IMR-90 (cell line): ENCODE results near the gene CYRIA. TPM values are rescaled to one million over a fixed set of nuclear protein-coding genes. Genes with fewer than 3 reads are reported as not detected.

Experiments used
- ATAC-seq: fragments of 200-7000 bp; cut with Tn5 transposase; 2 replicates; pipeline ENCODE4 v1.9.1; 2020; ENCODE audit warnings: low read depth, mild to moderate bottlenecking, moderate library complexity
- BruUV-seq: library from RNA; stranded (reverse); fragments of 400-500 nt; replicated peaks from 2 replicates; lab custom pipeline; 2021; lab: Mats Ljungman, UMichigan
- CTCF ChIA-PET: fragments of 300-600 bp; formaldehyde crosslinking; extraction: SDS; loops from one replicate; lab custom pipeline; 2021; ENCODE audit warnings: antibody characterized with exemption; lab: Yijun Ruan, JAX
- POLR2A ChIA-PET: fragments of 300-600 bp; sonication (Branson Sonifier 250); formaldehyde crosslinking; loops from one replicate; lab custom pipeline; 2022; ENCODE audit warnings: antibody characterized with exemption; ENCODE audit not compliant: unreplicated experiment; lab: Charles Lee
- DNase-seq: peaks from one replicate; pipeline ENCODE4 v3.0.0; 2013
- H2AFZ ChIP-seq: replicated peaks from 2 replicates; pipeline ENCODE3; 2013; ENCODE audit warnings: low read length, mild to moderate bottlenecking; ENCODE audit not compliant: poor library complexity
- H2AK5ac ChIP-seq: 2 replicates; pipeline ENCODE4 v1.6.1; 2013; ENCODE audit warnings: low read depth, low read length, inconsistent platforms
- H2AK9ac ChIP-seq: replicated peaks from 2 replicates; pipeline ENCODE3; 2013; ENCODE audit warnings: mild to moderate bottlenecking, low read depth, low read length, moderate library complexity; ENCODE audit not compliant: poor library complexity
- H2BK120ac ChIP-seq: 2 replicates; pipeline ENCODE4 v1.6.1; 2013; ENCODE audit warnings: low read depth, low read length, inconsistent platforms
- H2BK15ac ChIP-seq: 3 replicates; pipeline ENCODE4 v1.6.1; 2013; ENCODE audit warnings: low read depth, low read length, inconsistent platforms
- H2BK20ac ChIP-seq: 2 replicates; pipeline ENCODE4 v1.6.1; 2013; ENCODE audit warnings: low read depth, mild to moderate bottlenecking, inconsistent platforms, low read length, moderate library complexity
- H2BK5ac ChIP-seq: 2 replicates; pipeline ENCODE4 v1.6.1; 2013; ENCODE audit warnings: mild to moderate bottlenecking, low read depth, low read length, inconsistent platforms; ENCODE audit not compliant: poor library complexity, severe bottlenecking
- H3K14ac ChIP-seq: replicated peaks from 2 replicates; pipeline ENCODE4 v1.6.1; 2013; ENCODE audit warnings: low read depth, low read length, inconsistent platforms
- H3K18ac ChIP-seq: 2 replicates; pipeline ENCODE4 v1.6.1; 2013; ENCODE audit warnings: low read depth, low read length, control low read depth
- H3K23ac ChIP-seq: 2 replicates; pipeline ENCODE4 v1.6.1; 2013; ENCODE audit warnings: low read depth, low read length, inconsistent platforms
- H3K27ac ChIP-seq: 2 replicates; pipeline ENCODE4 v1.5.1; 2013; ENCODE audit warnings: mild to moderate bottlenecking, control low read depth, low read length; ENCODE audit not compliant: insufficient read depth
- H3K27me3 ChIP-seq: 2 replicates; pipeline ENCODE4 v1.6.1; 2013; ENCODE audit warnings: low read length; ENCODE audit not compliant: control insufficient read depth, insufficient read depth
- H3K36me3 ChIP-seq: 2 replicates; pipeline ENCODE4 v1.6.1; 2013; ENCODE audit warnings: low read length, mixed read lengths; ENCODE audit not compliant: control insufficient read depth, insufficient read depth
- H3K4ac ChIP-seq: 2 replicates; pipeline ENCODE4 v1.6.1; 2013; ENCODE audit warnings: low read depth, low read length, inconsistent platforms
- H3K4me1 ChIP-seq: 2 replicates; pipeline ENCODE4 v1.6.1; 2013; ENCODE audit warnings: low read length, mixed read lengths; ENCODE audit not compliant: control insufficient read depth, insufficient read depth
- H3K4me2 ChIP-seq: 2 replicates; pipeline ENCODE4 v1.6.1; 2013; ENCODE audit warnings: low read depth, mild to moderate bottlenecking, control low read depth, low read length, moderate library complexity
- H3K4me3 ChIP-seq: 2 replicates; pipeline ENCODE4 v1.5.1; 2013; ENCODE audit warnings: low read depth, mild to moderate bottlenecking, control low read depth, low read length, moderate library complexity; ENCODE audit not compliant: insufficient read depth
- H3K56ac ChIP-seq: 2 replicates; pipeline ENCODE4 v1.6.1; 2013; ENCODE audit warnings: low read length, inconsistent platforms; ENCODE audit not compliant: insufficient read depth; ENCODE audit errors: extremely low read depth
- H3K79me1 ChIP-seq, 2 experiments: 2 replicates each; pipeline ENCODE4 v1.6.1; 2013; ENCODE audit warnings: low read length in 2 of 2, inconsistent platforms in 1 of 2, low read depth in 1 of 2
- H3K9ac ChIP-seq: 2 replicates; pipeline ENCODE4 v1.6.1; 2013; ENCODE audit warnings: low read depth, low read length, control low read depth
- H3K9me1 ChIP-seq: 2 replicates; pipeline ENCODE4 v1.6.1; 2013; ENCODE audit warnings: low read length, inconsistent platforms; ENCODE audit not compliant: insufficient read depth
- H3K9me3 ChIP-seq: 2 replicates; pipeline ENCODE4 v1.6.1; 2013; ENCODE audit warnings: low read length; ENCODE audit not compliant: control insufficient read depth, insufficient read depth
- H4K20me1 ChIP-seq: 2 replicates; pipeline ENCODE4 v1.6.1; 2013; ENCODE audit warnings: low read length, inconsistent platforms; ENCODE audit not compliant: insufficient read depth
- H4K5ac ChIP-seq: 2 replicates; pipeline ENCODE4 v1.6.1; 2013; ENCODE audit warnings: mild to moderate bottlenecking, low read depth, low read length, control low read depth
- H4K8ac ChIP-seq, 2 experiments: 2 replicates each; pipeline ENCODE4 v1.6.1; 2013; ENCODE audit warnings: low read depth in 2 of 2, low read length in 2 of 2, control low read depth in 1 of 2, inconsistent platforms in 1 of 2
- H4K91ac ChIP-seq: 2 replicates; pipeline ENCODE4 v1.6.1; 2013; ENCODE audit warnings: low read depth, low read length, inconsistent platforms; ENCODE audit not compliant: insufficient read depth
- BHLHE40 ChIP-seq: fragments of 150-350 bp; IDR thresholded peaks from 2 replicates; pipeline ENCODE4 v1.6.1; 2016; ENCODE audit warnings: mild to moderate bottlenecking, low read depth, low read length
- CEBPB ChIP-seq: IDR thresholded peaks from 2 replicates; pipeline ENCODE4 v1.6.1; 2012; ENCODE audit warnings: low read depth, low read length, improper control_type of control experiment
- CHD1 ChIP-seq: IDR thresholded peaks from 2 replicates; pipeline ENCODE4 v1.6.1; 2012; ENCODE audit warnings: low read depth, low read length, improper control_type of control experiment
- MAFK ChIP-seq: IDR thresholded peaks from 2 replicates; pipeline ENCODE4 v1.6.1; 2012; ENCODE audit warnings: low read depth, low read length, improper control_type of control experiment
- MAZ ChIP-seq: IDR thresholded peaks from 2 replicates; pipeline ENCODE4 v1.6.1; 2012; ENCODE audit warnings: low read depth, mild to moderate bottlenecking, low read length, improper control_type of control experiment, moderate library complexity, borderline replicate concordance
- MXI1 ChIP-seq: IDR thresholded peaks from 2 replicates; pipeline ENCODE4 v1.6.1; 2012; ENCODE audit warnings: low read depth, mild to moderate bottlenecking, low read length, moderate library complexity, borderline replicate concordance
- NFE2L2 ChIP-seq: fragments of 150-350 bp; IDR thresholded peaks from 2 replicates; pipeline ENCODE4 v1.6.1; 2016; ENCODE audit warnings: low read depth, mild to moderate bottlenecking, low read length
- POLR2A ChIP-seq: IDR thresholded peaks from 2 replicates; pipeline ENCODE4 v1.6.1; 2012; ENCODE audit warnings: mild to moderate bottlenecking, low read depth, low read length
- RAD21 ChIP-seq: IDR thresholded peaks from 2 replicates; pipeline ENCODE4 v1.6.1; 2012; ENCODE audit warnings: low read length, improper control_type of control experiment
- RCOR1 ChIP-seq: IDR thresholded peaks from 2 replicates; pipeline ENCODE4 v1.6.1; 2012; ENCODE audit warnings: mild to moderate bottlenecking, low read length, improper control_type of control experiment; ENCODE audit not compliant: insufficient replicate concordance
- RFX5 ChIP-seq: IDR thresholded peaks from 2 replicates; pipeline ENCODE4 v1.8.0; 2012; ENCODE audit warnings: low read depth, mild to moderate bottlenecking, low read length, moderate library complexity
- SMC3 ChIP-seq: fragments of 150-350 bp; IDR thresholded peaks from 2 replicates; pipeline ENCODE4 v1.6.1; 2016; ENCODE audit warnings: low read depth, mild to moderate bottlenecking, antibody characterized with exemption, low read length, moderate library complexity
- WGBS, 2 experiments: methylation state at CpG; one replicate each; pipeline versions ENCODE4 v1.1.5 to v1.1.7; 2013; ENCODE audit warnings: missing lambda C conversion rate in 2 of 2; ENCODE audit not compliant: insufficient read length in 1 of 2; ENCODE audit errors: extremely low coverage in 2 of 2; 5-methylcytosine and 5-hydroxymethylcytosine counted together
- dilution Hi-C: fragments of 300-500 bp; cut with HindIII; formaldehyde crosslinking; loops from one replicate; pipeline ENCODE4 v1.14.3; 2018; ENCODE audit warnings: low sequenced_read_pairs; ENCODE audit not compliant: unreplicated experiment
- in situ Hi-C: fragments of 300-500 bp; cut with MboI; formaldehyde crosslinking; loops from 3 replicates; pipeline ENCODE4 v1.14.3; 2019; ENCODE audit warnings: low sequenced_read_pairs, inconsistent platforms, mixed read lengths
- intact Hi-C: fragments of 100-400 bp; cut with micrococcal nuclease; formaldehyde crosslinking; loops from 2 replicates; pipeline ENCODE4 v1.10.0; 2022
- polyA plus RNA-seq, 3 experiments: library from polyadenylated mRNA; depleted of rRNA; stranded (reverse); fragments of >200 nt; gene quantifications; 2 replicates each; pipeline ENCODE4 v1.2.3, GENCODE V29; 2012; ENCODE audit warnings: low replicate concordance in 1 of 3
- total RNA-seq: library from RNA; depleted of rRNA; stranded (reverse); fragments of >200 nt; gene quantifications from 2 replicates; pipeline ENCODE4 v1.2.3, GENCODE V29; 2012
- TF ChIP-seq, protein P1 (sequence below): conservative IDR thresholded peaks from 2 replicates; pipeline ENCODE4 v1.5.1; 2012; ENCODE audit warnings: mild to moderate bottlenecking, low read depth, low read length, improper control_type of control experiment
- TF ChIP-seq, protein P2 (sequence below): fragments of 150-350 bp; IDR thresholded peaks from 2 replicates; pipeline ENCODE4 v1.6.1; 2017; ENCODE audit warnings: mild to moderate bottlenecking, antibody characterized with exemption, low read length, low read depth
- TF ChIP-seq, protein P3 (sequence below): fragments of 150-350 bp; IDR thresholded peaks from 2 replicates; pipeline ENCODE4 v1.6.1; 2016; ENCODE audit warnings: low read depth, mild to moderate bottlenecking, low read length, moderate library complexity, borderline replicate concordance

Gene CYRIA
- total and polyA plus RNA-seq, 2 of the 4 experiments (the other 2 are of a cell fraction), result 1.7 to 3.8 TPM

DNA sequence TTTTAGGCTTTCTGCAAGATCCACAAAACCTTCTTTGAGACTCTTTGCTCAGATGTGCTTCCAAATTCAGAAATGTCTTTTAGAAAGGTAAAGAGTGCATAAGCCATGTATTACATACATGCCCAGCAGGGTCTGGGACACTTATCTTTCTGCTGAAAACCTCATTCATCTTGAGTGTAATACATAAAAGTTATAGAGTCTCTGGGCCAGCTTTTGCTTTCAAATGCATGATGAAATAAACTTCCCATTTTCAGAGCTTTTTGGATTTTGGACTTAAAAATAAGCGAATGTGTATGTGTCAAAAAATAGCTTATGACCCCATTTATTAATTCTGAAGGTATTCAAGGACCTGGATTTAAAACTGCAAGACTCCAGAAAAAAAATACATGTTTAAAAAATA lies 8.0 kb downstream of the CYRIA start:
- ChIA-PET POLR2A (no interaction called here), CTCF (interaction anchor here (0.8 kb wide), 1 partner anchor 21 kb away, joined by 3 read pairs; no protein-coding TSS in a partner anchor)
- Histone ChIP-seq H4K20me1 (no peaks in the 10 kb centered on the region), H3K23ac (no peak overlapping the region), H4K8ac (no peak overlapping the region), H2AFZ (no peak overlapping the region), H3K9me1 (peaks cover 4% of the 10 kb centered on the region; the same call in 1 of the 2 replicates), H3K4me1 (peaks cover 17% of the 10 kb centered on the region), H3K9ac (no peak overlapping the region), H4K5ac (no peak overlapping the region), H3K56ac (no peak overlapping the region), H3K27me3 (peaks cover 2% of the 10 kb centered on the region; the same call in 1 of the 2 replicates), H2BK5ac (no peak overlapping the region), H2BK20ac (no peak overlapping the region), H3K9me3 (no peaks in the 10 kb centered on the region), H2AK5ac (no peak overlapping the region), H3K36me3 (peaks cover 2% of the 10 kb centered on the region; the same call in 1 of the 2 replicates), H4K91ac (no peak overlapping the region), H3K4ac (no peak overlapping the region), H2BK15ac (no peak overlapping the region), H2BK120ac (no peak overlapping the region), H3K27ac (no peak overlapping the region), H3K14ac (no peak overlapping the region), H3K4me3 (no peak overlapping the region), H3K79me1 (0 out of 4 replicates have a peak, but pooled peaks cover 0 to 4% of the 10 kb centered on the region in 2 experiments), H3K18ac (no peak overlapping the region), H3K4me2 (no peak overlapping the region), H2AK9ac (no peak overlapping the region)
- in situ Hi-C loops, result no loop called here
- BruUV-seq, result no TSS peak
- ATAC-seq (no peak), DNase-seq (no peak)
- TF ChIP-seq, protein P1, sequence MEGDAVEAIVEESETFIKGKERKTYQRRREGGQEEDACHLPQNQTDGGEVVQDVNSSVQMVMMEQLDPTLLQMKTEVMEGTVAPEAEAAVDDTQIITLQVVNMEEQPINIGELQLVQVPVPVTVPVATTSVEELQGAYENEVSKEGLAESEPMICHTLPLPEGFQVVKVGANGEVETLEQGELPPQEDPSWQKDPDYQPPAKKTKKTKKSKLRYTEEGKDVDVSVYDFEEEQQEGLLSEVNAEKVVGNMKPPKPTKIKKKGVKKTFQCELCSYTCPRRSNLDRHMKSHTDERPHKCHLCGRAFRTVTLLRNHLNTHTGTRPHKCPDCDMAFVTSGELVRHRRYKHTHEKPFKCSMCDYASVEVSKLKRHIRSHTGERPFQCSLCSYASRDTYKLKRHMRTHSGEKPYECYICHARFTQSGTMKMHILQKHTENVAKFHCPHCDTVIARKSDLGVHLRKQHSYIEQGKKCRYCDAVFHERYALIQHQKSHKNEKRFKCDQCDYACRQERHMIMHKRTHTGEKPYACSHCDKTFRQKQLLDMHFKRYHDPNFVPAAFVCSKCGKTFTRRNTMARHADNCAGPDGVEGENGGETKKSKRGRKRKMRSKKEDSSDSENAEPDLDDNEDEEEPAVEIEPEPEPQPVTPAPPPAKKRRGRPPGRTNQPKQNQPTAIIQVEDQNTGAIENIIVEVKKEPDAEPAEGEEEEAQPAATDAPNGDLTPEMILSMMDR, result no peak
- TF ChIP-seq NFE2L2 (no peak), CHD1 (no peak), CEBPB (no peak), MXI1 (no peak), BHLHE40 (no peak), MAFK (no peak), RCOR1 (no peak), RAD21 (no peak), RFX5 (no peak), SMC3 (no peak), POLR2A (no peak), MAZ (no peak)
- TF ChIP-seq, protein P2, sequence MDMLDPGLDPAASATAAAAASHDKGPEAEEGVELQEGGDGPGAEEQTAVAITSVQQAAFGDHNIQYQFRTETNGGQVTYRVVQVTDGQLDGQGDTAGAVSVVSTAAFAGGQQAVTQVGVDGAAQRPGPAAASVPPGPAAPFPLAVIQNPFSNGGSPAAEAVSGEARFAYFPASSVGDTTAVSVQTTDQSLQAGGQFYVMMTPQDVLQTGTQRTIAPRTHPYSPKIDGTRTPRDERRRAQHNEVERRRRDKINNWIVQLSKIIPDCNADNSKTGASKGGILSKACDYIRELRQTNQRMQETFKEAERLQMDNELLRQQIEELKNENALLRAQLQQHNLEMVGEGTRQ, result no peak
- TF ChIP-seq, protein P3, sequence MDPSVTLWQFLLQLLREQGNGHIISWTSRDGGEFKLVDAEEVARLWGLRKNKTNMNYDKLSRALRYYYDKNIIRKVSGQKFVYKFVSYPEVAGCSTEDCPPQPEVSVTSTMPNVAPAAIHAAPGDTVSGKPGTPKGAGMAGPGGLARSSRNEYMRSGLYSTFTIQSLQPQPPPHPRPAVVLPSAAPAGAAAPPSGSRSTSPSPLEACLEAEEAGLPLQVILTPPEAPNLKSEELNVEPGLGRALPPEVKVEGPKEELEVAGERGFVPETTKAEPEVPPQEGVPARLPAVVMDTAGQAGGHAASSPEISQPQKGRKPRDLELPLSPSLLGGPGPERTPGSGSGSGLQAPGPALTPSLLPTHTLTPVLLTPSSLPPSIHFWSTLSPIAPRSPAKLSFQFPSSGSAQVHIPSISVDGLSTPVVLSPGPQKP, result no peak
- dilution Hi-C loops, result no loop called here
- no CpG with 5 or more reads among the region's 1 CpG for WGBS, 2 experiments
- intact Hi-C loops, result no loop called here
